ENCODE data around the gene EIF4G3.
A peak's percentile ranks its signal among the peaks of the same experiment; 100 is the strongest.
"Not testable (repeated sequence)": the region's sequence is repeated elsewhere in the genome, so short reads cannot be mapped to it uniquely, and the experiment has no call there.

The EIF4G3 gene, protein sequence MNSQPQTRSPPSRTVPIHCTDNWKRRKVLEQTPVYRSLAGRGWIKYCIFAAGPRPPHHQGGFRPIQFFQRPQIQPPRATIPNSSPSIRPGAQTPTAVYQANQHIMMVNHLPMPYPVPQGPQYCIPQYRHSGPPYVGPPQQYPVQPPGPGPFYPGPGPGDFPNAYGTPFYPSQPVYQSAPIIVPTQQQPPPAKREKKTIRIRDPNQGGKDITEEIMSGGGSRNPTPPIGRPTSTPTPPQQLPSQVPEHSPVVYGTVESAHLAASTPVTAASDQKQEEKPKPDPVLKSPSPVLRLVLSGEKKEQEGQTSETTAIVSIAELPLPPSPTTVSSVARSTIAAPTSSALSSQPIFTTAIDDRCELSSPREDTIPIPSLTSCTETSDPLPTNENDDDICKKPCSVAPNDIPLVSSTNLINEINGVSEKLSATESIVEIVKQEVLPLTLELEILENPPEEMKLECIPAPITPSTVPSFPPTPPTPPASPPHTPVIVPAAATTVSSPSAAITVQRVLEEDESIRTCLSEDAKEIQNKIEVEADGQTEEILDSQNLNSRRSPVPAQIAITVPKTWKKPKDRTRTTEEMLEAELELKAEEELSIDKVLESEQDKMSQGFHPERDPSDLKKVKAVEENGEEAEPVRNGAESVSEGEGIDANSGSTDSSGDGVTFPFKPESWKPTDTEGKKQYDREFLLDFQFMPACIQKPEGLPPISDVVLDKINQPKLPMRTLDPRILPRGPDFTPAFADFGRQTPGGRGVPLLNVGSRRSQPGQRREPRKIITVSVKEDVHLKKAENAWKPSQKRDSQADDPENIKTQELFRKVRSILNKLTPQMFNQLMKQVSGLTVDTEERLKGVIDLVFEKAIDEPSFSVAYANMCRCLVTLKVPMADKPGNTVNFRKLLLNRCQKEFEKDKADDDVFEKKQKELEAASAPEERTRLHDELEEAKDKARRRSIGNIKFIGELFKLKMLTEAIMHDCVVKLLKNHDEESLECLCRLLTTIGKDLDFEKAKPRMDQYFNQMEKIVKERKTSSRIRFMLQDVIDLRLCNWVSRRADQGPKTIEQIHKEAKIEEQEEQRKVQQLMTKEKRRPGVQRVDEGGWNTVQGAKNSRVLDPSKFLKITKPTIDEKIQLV (N-terminal part only)

DNA sequence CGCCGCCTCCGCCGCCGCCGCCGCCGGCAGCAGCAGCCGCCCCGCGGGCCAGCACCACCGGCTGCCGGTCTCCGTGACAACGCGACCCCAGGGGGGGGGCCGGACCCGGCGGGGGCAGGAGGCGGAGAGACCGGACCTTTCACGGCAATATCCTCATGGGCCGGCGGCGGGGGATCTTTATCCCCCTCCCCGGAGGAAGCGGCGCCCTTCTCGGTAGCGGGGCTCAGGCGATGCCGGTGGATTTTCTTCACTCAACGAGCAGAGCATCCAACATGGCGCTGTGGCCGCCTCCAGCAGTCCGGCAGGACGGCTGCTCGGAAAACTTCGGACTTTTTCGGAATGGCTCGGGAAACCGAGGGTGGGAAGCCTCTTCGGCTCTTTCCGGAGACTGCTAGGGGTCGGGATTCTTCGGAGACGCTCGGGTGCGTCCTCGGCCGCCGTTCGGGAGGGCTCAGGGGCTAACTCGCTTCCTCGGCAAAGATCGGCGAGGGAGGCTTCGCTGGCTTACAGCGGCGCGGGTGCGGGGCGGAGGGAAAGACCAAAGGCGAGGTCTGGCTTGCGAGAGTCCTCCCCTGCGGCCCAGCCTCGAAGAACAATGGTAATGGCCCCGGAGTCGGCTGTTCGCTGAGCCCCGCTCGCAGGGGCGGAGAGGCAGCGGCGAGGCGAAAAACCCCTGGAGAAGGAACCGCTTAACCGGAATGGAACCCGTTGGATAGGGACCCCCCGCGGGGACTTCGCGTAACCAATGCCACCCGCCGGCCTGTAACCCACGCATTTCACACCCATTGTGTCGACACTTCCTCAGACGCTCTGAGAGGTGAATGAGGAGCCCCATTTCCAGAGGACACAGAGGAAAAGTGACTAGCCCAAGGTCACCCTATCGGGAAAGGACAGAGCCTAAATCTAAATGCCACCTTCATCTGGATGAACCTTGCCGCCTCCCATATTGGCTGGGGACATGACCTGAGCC is at the start of gene EIF4G3:
EIF4G3 (minus strand) TSS at position 312 of the 970 bp plus-strand sequence. CDS start 174,155 bp downstream, outside the sequence.
- peak; percentile 96 for DNase-seq

DNA sequence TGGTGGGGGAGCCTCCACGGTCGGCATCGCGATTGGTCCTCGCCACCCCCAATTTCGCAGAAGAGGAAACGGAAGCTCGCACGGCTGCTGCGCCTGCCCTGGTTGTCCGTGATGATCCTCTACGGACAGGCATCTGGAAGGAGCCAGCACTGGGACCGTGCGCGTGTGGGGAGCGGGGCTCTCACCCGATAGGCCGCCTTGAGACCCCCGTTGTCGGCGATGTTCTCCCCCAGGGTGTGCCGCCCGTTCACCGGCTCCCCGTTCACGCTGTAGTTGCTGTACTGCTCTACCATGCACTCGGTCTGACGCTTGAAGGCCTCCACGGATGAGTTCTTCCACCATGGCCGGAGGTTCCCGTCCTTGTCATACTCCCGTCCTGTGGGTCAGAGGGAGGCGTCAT is 48.4 kb upstream of the EIF4G3 start:
- DNase-seq = no peak

DNA sequence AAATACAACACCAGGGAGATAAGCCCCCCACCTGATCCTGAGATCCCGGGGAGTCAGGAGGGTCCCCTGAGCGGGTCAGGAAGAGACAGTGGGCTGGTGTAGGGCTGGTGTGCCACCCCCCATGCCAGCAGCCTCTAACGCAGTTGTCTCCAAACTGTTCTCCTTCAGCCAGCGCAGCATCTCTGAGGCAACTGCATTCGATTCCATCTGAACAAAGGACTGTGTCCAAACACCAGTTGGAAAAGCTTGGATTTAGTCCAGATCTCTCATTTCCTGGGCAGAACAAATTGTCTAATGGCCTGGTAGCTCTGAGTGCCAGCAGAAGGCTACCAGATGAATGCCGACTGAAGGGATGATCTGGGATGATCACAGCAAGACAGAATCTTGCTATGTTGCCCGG is 44.1 kb upstream of the EIF4G3 start:
- DNase-seq = no peak

DNA sequence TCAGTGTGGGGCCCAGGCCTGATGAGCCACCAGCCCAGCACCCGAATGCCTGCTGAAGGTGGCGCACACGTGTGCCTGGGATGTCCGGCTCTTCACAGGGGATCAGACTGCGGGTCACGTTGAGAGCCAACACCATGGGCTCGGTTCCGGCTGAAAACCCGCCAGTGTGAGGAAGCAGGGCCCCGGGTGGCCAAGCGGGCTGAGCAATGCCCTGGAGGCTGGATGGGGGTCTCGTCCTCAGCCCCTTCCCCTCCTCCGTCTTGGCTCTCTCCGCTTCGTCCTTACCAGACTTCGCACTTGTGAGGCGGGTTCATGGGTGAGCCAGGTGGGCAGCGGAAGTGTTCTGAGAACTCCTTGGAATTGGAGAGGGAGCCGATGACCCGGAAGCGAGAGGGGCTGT is 43.0 kb upstream of the EIF4G3 start:
- no peak for DNase-seq

DNA sequence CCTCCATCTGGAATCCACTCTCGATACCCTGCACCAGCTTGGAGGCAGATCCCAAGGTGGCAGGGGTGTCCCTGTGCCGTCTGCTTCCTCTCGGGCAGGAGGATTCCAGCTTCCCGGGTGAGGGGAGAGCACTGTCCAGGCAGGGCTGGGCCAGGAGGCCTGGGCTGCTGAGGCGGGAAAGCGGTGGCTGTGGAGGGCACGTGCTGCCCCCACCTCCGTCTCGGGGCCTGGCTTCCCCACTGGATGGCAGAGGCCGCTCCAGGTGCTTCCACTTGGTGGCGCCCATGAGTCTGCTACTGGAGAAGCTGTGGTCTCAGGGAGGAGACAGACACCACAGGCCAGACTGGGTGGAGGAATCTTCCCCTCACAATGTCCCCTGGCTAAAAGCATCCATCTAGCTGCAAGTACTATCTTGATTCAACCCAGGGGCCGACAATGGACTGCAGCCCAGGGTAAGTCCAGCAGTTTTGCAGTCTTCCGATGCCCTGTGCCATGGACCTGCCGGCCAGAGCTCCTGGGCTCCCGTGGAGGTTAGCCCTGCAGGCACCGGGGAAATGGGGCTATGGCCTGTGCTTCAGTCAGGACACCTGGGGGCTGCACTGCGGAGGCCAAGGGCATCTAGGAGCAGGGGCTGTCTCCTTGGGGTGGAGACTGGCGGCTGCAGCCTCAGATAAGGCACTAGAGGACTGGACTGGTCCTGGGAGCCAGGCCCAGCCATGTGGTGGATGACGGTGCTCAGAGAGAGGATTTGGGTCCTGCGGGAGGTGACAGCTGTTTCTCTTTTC is 41.3 kb upstream of the EIF4G3 start:
- no peak for DNase-seq

DNA sequence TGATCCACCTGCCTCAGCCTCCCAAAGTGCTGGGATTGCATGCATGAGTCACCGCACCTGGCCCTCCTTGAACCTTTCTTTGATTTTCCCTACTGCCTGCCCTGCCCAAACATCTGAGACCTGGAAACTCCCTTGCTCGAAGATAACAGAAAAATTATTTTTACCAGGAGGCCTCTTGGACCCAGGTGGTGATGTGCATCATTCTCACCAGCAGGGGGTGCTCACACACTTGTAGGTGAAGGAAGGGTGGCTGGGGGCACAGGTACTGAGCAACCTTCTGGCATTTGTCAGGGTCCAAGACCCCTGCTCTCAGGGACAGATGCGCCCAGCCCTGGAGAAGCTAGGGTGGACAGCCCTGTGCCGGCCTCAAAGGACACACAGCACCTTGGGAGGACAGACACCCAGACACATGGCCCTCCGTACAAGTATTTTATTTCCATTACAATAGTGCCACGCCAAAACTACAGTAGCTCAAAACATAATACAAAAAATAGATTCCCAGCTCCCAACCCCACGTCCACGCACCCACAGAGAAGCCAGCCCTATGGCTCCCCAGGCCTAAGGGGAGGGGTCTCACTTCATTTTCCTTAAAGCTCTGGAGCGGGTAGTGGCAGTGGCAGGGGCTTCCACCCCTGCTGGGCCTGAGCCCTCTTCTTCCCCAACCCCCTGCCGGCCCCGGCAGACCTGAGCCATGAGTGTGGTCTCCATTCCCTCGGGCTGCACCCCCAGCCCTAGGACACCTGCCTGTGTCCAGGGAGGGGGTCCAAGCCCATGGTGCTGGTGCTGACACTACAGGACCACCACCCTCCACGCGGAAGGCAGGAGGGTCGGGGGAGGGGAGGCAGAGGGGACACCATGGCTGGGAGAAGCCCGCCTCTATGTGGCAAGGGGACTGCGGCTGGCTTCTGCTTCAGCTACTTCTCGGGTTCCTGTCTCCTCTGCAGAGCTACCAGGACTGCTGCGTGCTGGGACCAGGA is 40.4 kb upstream of the EIF4G3 start:
- peak; percentile 29 for DNase-seq

DNA sequence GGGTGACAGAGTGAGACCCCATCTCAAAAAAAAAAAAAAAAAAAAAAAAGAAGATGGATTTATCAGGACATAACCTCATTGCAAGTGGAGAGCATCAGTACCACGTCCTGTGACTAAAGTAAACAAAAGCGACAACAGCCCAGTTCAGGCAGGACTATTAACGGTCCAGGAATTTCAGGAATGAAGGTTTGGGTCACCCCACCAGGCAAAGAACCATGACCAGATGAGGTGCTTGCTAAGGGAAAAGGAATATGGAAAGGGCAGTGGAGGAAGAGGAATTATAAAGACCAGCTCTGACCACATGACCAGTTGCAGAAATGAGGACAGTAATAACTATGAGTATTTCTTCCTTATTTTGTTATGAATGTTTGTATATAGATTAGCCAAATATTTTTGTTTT is 35.4 kb upstream of the EIF4G3 start:
- DNase-seq = peak; percentile 34

DNA sequence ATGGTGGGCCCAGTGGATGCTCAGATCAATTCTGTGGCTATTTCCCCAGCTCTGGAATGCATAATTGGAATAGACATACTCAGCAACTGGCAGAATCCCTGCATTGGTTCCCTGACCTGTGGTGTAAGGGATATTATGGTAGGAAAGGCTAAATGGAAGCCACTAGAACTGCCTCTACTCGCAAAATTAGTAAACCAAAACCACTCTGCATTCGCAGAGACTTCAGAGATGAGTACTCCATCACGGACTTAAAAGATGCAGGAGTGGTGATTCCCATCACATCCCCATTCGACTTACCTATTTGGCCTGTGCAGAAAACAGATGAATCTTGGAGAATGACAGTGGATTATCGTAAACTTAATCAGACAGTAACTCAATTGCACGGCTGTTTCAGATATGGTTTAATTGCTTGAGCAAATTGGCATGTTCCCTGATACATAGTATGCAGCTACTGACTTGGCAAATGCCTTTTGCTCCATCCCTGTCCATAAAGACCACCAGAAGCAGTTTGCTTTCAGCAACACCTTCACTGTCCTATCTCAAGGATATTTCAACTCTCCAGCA is 31.5 kb upstream of the EIF4G3 start:
- not testable (repeated sequence) for DNase-seq

DNA sequence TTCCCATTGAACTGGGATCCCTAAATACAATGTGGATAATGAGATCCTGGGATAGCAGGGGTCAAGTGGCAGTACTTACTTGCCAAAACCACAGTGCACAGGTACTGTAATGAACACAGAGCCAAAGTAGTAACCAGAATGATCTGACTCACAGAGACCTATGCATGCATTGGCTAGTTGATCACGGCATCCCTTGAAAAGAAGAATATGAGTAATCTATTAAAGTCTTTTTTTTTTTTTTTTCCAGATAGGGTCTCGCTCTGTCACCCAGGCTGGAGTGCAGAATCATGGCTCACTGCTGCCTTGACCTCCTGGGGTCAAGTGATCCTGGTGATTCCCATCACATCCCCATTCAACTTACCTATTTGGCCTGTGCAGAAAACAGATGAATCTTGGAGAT is 29.4 kb upstream of the EIF4G3 start:
- peak; percentile 18 for DNase-seq

DNA sequence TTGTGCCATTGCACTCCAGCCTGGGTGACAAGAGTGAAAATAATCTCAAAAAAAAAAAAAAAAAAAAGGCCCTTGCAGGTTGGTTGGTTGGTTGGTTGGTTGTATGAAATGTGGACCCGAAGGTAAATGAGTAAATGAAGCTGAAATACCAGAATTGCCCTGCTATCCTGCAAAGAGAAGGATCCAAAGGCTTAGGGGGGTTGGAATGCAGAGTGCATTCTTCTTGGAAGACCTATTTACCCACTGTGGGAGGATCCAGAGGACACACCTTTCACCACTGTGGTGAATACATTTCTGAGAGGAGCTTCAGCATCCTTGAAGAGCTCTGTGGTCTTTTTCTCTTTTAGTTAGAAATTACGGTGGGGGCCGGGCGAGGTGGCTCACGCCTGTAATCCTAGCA is 28.7 kb upstream of the EIF4G3 start:
- DNase-seq = no peak

DNA sequence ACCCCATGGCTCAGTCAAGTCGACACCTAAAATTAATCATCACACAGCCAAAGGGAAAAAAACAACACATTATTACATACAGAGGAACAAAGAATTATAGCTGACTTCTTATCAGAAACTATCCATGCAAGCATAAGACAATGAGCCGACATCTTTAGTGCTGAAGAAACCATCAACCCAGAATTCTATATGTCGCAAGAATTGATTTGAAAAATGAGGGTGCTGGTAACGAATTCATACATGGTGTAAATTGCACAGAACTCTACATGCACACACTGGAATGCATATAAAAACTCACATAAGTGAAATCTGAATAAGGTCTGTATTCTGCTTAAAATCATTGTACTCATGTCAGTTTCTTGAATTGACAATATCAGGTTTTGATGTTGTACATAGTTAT is 25.0 kb upstream of the EIF4G3 start:
- DNase-seq = no peak

DNA sequence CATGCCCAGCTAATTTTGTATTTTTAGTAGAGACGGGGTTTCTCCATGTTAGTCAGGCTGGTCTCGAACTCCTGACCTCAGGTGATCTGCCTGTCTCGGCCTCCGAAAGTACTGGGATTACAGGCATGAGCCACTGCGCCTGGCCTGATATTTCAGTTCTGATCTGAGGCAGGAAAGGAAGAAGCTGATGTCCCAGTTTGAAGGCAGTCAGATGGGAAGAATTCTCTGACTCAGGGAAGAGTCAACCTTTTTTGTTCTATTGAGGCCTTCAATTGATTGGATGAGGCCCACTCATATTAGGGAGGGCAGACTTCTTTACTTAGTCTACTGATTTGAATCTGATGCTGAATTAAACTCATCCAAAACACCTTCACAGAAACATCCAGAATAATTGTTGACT is 24.5 kb upstream of the EIF4G3 start:
- DNase-seq = not testable (repeated sequence)

DNA sequence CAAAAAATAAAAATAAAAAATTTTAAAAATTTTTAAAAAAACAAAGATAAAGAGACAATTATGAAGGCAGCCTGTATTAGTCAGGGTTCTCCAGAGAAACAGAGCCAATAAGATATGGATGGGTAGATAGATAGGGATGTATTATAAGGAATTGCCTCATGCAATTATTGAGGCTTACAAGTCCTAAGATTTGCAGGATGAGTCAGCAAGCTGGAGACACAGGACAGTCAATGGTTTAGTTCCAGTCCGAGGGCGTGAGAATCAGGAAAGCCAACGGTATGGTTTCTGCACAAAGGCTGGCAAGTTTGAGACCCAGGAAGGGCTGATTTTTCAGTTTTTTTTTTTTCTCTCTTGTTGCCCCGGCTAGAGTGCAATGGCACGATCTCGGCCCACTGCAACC is 24.1 kb upstream of the EIF4G3 start:
- peak; percentile 25 for DNase-seq

DNA sequence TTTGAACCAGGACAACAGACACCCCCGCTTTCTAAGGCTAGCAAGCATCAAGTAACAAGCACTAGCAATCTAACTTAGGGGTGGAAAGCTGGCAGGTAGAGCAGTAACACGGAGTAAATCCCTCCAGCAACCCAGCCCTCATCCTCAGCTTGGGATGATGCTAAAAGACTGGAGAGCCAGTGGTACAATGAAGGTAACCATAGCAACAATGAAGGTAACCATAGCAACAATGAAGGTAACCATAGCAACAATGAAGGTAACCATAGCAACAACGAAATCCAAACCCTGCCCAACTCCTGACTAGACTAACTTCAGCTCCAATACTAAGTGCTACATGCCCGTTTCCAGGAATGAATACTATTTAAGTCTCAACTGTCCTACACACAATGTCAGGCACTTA is 22.2 kb upstream of the EIF4G3 start:
- no peak for DNase-seq

DNA sequence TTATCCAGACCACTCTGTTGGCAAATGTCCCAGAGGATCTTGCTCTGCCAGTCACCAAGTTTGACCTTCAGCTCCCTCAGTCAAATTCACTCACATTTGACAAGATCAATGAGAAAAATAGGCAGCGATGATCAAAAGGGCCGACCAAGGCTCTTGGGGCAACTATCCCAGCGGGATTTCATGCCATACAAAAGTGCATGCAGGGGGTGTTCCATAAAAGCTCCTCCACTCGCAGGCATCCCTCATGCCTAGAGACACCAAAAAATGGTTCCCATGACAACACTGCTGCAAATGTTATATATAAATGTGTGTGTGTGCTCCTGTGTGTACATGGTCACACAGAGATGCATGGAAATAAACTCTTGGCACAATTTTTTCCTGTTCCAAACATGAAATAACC is 16.2 kb upstream of the EIF4G3 start:
- DNase-seq = no peak

DNA sequence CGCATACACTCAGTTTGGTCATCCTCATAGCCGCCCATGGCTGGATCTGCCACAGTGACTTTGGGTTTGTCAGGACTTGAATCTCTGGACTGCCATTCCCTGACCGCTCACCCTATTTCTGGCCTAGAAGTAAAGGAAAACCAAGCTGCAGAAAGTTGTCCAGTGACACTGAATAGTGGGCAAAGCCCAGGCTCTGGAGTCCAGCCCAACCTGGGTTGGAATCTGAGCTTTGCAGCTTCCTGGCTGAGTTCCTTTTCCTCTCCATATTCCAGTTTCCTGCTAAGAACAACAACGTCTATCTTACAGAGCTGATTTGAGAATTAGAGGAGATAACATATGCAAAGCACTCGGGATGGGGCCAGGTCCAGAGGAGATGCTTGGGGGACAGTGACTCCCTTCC is 15.6 kb upstream of the EIF4G3 start:
- no peak for DNase-seq

DNA sequence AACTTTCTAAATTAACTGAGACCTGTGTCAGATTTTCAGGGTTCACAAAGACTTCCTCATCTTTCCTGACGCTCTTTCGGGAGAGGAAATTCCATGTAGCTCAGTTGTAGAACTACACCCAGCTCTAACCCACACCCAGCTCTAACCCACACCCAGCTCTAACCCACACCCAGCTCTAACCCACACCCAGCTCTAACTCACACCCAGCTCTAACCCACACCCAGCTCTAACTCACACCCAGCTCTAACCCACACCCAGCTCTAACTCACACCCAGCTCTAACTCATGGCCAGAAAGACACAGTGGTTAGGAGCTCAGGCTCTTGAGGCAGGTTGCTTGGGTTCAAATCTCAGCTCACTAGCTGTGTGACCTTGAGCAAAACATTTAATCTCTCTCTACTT is 14.1 kb upstream of the EIF4G3 start:
- not testable (repeated sequence) for DNase-seq

DNA sequence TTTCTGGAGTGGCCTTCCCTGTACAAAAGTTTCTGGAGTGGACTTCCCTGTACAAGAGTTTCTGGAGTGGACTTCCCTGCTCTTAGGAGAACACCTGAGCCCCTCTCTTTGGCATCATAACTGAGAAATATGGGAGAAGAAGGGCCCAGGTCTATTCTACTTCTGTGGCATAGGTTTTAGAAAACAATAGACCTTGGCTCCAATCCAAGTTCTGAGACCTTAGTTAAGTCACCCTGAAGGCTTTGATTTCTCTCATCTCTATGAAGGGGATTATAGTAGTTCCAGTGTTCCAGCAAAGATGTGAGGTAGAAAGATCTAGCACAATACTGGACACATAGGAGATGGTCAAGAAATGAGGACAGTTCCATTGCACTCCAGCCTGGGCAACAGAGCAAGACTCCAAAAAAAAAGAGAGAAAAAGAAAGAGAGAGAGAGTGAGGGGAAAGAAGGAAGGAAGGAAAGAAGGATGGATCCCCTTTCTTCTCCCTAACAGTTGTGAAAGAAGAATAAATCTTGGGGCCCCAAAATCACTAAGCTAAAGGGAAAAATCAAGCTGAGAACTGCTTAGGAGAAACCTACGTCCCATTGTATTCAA is 13.3 kb upstream of the EIF4G3 start:
- no peak for DNase-seq

DNA sequence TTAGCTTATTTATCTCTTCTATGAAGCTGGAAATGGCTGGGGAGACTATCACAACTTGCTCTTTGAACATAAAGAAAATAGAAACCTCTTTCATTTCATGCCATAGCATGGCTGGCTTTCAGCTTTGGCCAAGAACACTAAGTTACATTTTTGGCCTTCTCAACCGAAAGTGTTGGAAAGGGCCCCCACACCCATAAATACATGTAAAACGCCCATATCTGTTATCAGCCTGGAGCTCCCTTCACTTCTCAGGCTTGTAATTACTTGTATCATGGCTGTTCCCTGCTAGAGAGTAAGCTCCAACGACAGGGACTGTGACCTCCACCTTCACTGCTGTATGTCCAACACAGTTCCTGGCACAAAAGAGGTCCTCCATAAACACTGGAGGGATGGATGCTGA is 12.7 kb upstream of the EIF4G3 start:
- no peak for DNase-seq
